HCT116 (cell line): ENCODE results near the gene TMEM53. TPM values are rescaled to one million over a fixed set of nuclear protein-coding genes. Genes with fewer than 3 reads are reported as not detected.

Experiments used
- ATAC-seq: fragments of 200-7000 bp; cut with Tn5 transposase; 2 replicates; pipeline ENCODE4 v1.9.1; 2020; ENCODE audit warnings: mild to moderate bottlenecking, moderate library complexity
- BruUV-seq: library from RNA; stranded (reverse); fragments of 400-500 nt; replicated peaks from 2 replicates; lab custom pipeline; 2021; lab: Mats Ljungman, UMichigan
- CTCF ChIA-PET: fragments of 300-600 bp; sonication (Branson Sonifier 250); formaldehyde crosslinking; loops from one replicate; lab custom pipeline; 2021; ENCODE audit warnings: antibody characterized with exemption; lab: Charles Lee
- POLR2A ChIA-PET: fragments of 300-600, 350-600 bp; sonication (Branson Sonifier 250); formaldehyde crosslinking; loops from one replicate; lab custom pipeline; 2021; ENCODE audit warnings: antibody characterized with exemption; lab: Charles Lee
- RAD21 ChIA-PET, 2 experiments: fragments of 300-600 bp; sonication (Branson Sonifier 250); formaldehyde crosslinking; loops; one replicate each; lab custom pipeline; 2023; ENCODE audit warnings: low total read pairs in 2 of 2; ENCODE audit not compliant: uncharacterized antibody in 2 of 2, unreplicated experiment in 2 of 2, low non-redundant PET in 1 of 2; lab: Charles Lee
- DNase-seq: peaks from one replicate; pipeline ENCODE4 v3.0.0-alpha.2; 2010; ENCODE audit warnings: low read depth, low spot score
- H2AFZ ChIP-seq: fragments of 200-600 bp; shearing (Covaris generic), sonication (generic); 2 replicates; pipeline ENCODE4 v1.6.1; 2017; ENCODE audit warnings: low read depth, mixed run types, mixed read lengths, antibody characterized with exemption, low read length; ENCODE audit not compliant: poor library complexity, severe bottlenecking
- H3K27ac ChIP-seq: 2 replicates; pipeline ENCODE4 v1.5.1; 2012; ENCODE audit warnings: low read depth, low read length
- H3K27me3 ChIP-seq: fragments of 200-600 bp; sonication (generic); 2 replicates; pipeline ENCODE4 v1.6.1; 2016; ENCODE audit warnings: mixed run types, low read length, mixed read lengths; ENCODE audit not compliant: insufficient read depth
- H3K36me3 ChIP-seq, 2 experiments: fragments of 200-500 bp in 1 of 2; fragments of 200-600 bp in 1 of 2; sonication (Bioruptor generic) in 1 of 2; sonication (generic) in 1 of 2; 2 replicates each; pipeline versions ENCODE4 v1.5.1 to v1.6.1; 2014 to 2016; ENCODE audit warnings: low read length in 2 of 2, inconsistent platforms in 1 of 2, mixed read lengths in 1 of 2, mixed run types in 1 of 2; ENCODE audit not compliant: insufficient read depth in 2 of 2, control insufficient read depth in 1 of 2
- H3K4me1 ChIP-seq, 2 experiments: fragments of 200-600 bp in 1 of 2; sonication (generic) in 1 of 2; 2 replicates each; pipeline versions ENCODE4 v1.5.1 to v1.6.1; 2012 to 2017; ENCODE audit warnings: low read length in 2 of 2, inconsistent platforms in 1 of 2, mild to moderate bottlenecking in 1 of 2, mixed read lengths in 1 of 2, mixed run types in 1 of 2, moderate library complexity in 1 of 2; ENCODE audit not compliant: insufficient read depth in 2 of 2, control insufficient read depth in 1 of 2
- H3K4me2 ChIP-seq: fragments of 200-600 bp; sonication (generic); 2 replicates; pipeline ENCODE4 v1.6.1; 2017; ENCODE audit warnings: mixed run types, low read length, mixed read lengths
- H3K4me3 ChIP-seq, 2 experiments: fragments of 200-600 bp in 1 of 2; sonication (generic) in 1 of 2; replicated peaks in 1 of 2; 2 replicates each; pipeline ENCODE4 v1.5.1; 2011 to 2016; ENCODE audit warnings: low read length in 2 of 2, control low read depth in 1 of 2, low read depth in 1 of 2, mild to moderate bottlenecking in 1 of 2, mixed read lengths in 1 of 2, mixed run types in 1 of 2
- H3K79me2 ChIP-seq: fragments of 200-600 bp; sonication (generic); 2 replicates; pipeline ENCODE4 v1.6.1; 2017; ENCODE audit warnings: mild to moderate bottlenecking, mixed run types, low read length, moderate library complexity, mixed read lengths; ENCODE audit not compliant: insufficient read depth
- H3K9ac ChIP-seq: fragments of 200-600 bp; sonication (generic); 2 replicates; pipeline ENCODE4 v1.6.1; 2016; ENCODE audit warnings: low read length, mixed read lengths
- H3K9me2 ChIP-seq: fragments of 200-600 bp; sonication (generic), shearing (Covaris generic); 2 replicates; pipeline ENCODE4 v1.6.1; 2017; ENCODE audit warnings: mixed run types, mild to moderate bottlenecking, moderate library complexity; ENCODE audit not compliant: insufficient read depth
- H3K9me3 ChIP-seq, 2 experiments: fragments of 200-500 bp in 1 of 2; fragments of 200-600 bp in 1 of 2; sonication (Bioruptor generic) in 1 of 2; sonication (generic) in 1 of 2; 2 replicates each; pipeline ENCODE4 v1.6.1; 2014 to 2017; ENCODE audit warnings: low read length in 2 of 2, mixed read lengths in 2 of 2, inconsistent platforms in 1 of 2, low read depth in 1 of 2, mild to moderate bottlenecking in 1 of 2, mixed run types in 1 of 2, moderate library complexity in 1 of 2; ENCODE audit not compliant: control insufficient read depth in 1 of 2, insufficient read depth in 1 of 2
- H4K20me1 ChIP-seq: fragments of 200-600 bp; sonication (generic), shearing (Covaris generic); 2 replicates; pipeline ENCODE4 v1.6.1; 2017; ENCODE audit warnings: mixed run types, mild to moderate bottlenecking, moderate library complexity; ENCODE audit not compliant: insufficient read depth
- CEBPB ChIP-seq: IDR thresholded peaks from 2 replicates; pipeline ENCODE4 v1.6.1; 2012; ENCODE audit warnings: low read depth
- EGR1 ChIP-seq: IDR thresholded peaks from 2 replicates; pipeline ENCODE4 v1.6.1; 2012; ENCODE audit warnings: low read depth
- ELF1 ChIP-seq: IDR thresholded peaks from 2 replicates; pipeline ENCODE4 v1.6.1; 2012; ENCODE audit warnings: low read depth, borderline replicate concordance
- EZH2 ChIP-seq: fragments of 200-600 bp; sonication (generic); IDR thresholded peaks from 2 replicates; pipeline ENCODE4 v1.6.1; 2017; ENCODE audit warnings: antibody characterized with exemption, mixed run types
- EZH2phosphoT487 ChIP-seq: fragments of 200-600 bp; IDR thresholded peaks from 2 replicates; pipeline ENCODE4 v1.6.1; 2018; ENCODE audit warnings: antibody characterized with exemption, borderline replicate concordance
- FOSL1 ChIP-seq: IDR thresholded peaks from 2 replicates; pipeline ENCODE4 v1.6.1; 2012; ENCODE audit warnings: low read depth
- JUND ChIP-seq: IDR thresholded peaks from 2 replicates; pipeline ENCODE4 v1.6.1; 2012
- MAX ChIP-seq: IDR thresholded peaks from 2 replicates; pipeline ENCODE4 v1.6.1; 2012
- POLR2AphosphoS5 ChIP-seq: IDR thresholded peaks from 2 replicates; pipeline ENCODE4 v1.6.1; 2011; ENCODE audit warnings: mild to moderate bottlenecking, low read depth, low read length, moderate library complexity
- RAD21 ChIP-seq: IDR thresholded peaks from 2 replicates; pipeline ENCODE4 v1.6.1; 2012; ENCODE audit warnings: low read depth, mild to moderate bottlenecking
- SIN3A ChIP-seq: IDR thresholded peaks from 2 replicates; pipeline ENCODE4 v1.6.1; 2012; ENCODE audit warnings: low read depth
- SP1 ChIP-seq: IDR thresholded peaks from 2 replicates; pipeline ENCODE4 v1.6.1; 2012; ENCODE audit warnings: low read depth
- SRF ChIP-seq: IDR thresholded peaks from 2 replicates; pipeline ENCODE4 v1.6.1; 2012; ENCODE audit warnings: low read depth
- TCF7L2 ChIP-seq: IDR thresholded peaks from 2 replicates; pipeline ENCODE4 v1.7.0; 2011; ENCODE audit warnings: borderline replicate concordance, inconsistent platforms; ENCODE audit not compliant: insufficient read depth, insufficient read length; ENCODE audit errors: extremely low read depth
- YY1 ChIP-seq: IDR thresholded peaks from 2 replicates; pipeline ENCODE4 v1.6.1; 2011; ENCODE audit warnings: low read length, low read depth, moderate library complexity, mild to moderate bottlenecking; ENCODE audit not compliant: insufficient replicate concordance; ENCODE audit errors: extremely low read depth
- ZBTB33 ChIP-seq: IDR thresholded peaks from 2 replicates; pipeline ENCODE4 v1.6.1; 2011; ENCODE audit warnings: mild to moderate bottlenecking, low read length, moderate library complexity; ENCODE audit not compliant: insufficient replicate concordance; ENCODE audit errors: extremely low read depth
- intact Hi-C: fragments of 100-400 bp; cut with micrococcal nuclease; formaldehyde crosslinking; loops from 2 replicates; pipeline ENCODE4 v1.10.0; 2022
- total RNA-seq: library from RNA; stranded (reverse); gene quantifications from one replicate; pipeline ENCODE4 v1.2.1, GENCODE V29; 2021; ENCODE audit not compliant: unreplicated experiment

Gene TMEM53
- total RNA-seq, 1 experiment from 2014 or later = 10.8 TPM

GRCh38 chr1:44664730-44665370, 9.4 kb downstream of the TMEM53 start:
- CTCF ChIA-PET = interaction anchor here (2.9 kb wide), 1 partner anchor 12 kb away, joined by 10 read pairs; no protein-coding TSS in a partner anchor
- Histone ChIP-seq H2AFZ (no peak overlapping the region), H3K27me3 (no peaks in the 10 kb centered on the region), H3K4me1 (no peaks in the 10 kb centered on the region), H3K9ac (no peak overlapping the region), H3K36me3 (no peaks in the 10 kb centered on the region), H3K9me3 (no peaks in the 10 kb centered on the region), H3K4me2 (no peak overlapping the region), H3K4me3 (no peak overlapping the region), H4K20me1 (no peaks in the 10 kb centered on the region), H3K27ac (no peak overlapping the region), H3K79me2 (no peaks in the 10 kb centered on the region), H3K9me2 (no peaks in the 10 kb centered on the region)
- no TSS peak for BruUV-seq
- DNase-seq (no peak), ATAC-seq (no peak)
- no peak for TF ChIP-seq SRF
- TF ChIP-seq ELF1 = no peak
- no peak for TF ChIP-seq MAX
- TF ChIP-seq ZBTB33 = no peak
- TF ChIP-seq FOSL1 = no peak
- no peak for TF ChIP-seq SP1
- POLR2A ChIA-PET = no interaction called here
- RAD21 ChIA-PET = no interaction called here
- intact Hi-C loops = no loop called here

- Histone ChIP-seq H3K4me3 (no peak overlapping the region), H3K9me2 (no peaks in the 10 kb centered on the region), H3K4me2 (no peak overlapping the region), H3K27me3 (no peaks in the 10 kb centered on the region), H3K36me3 (no peaks in the 10 kb centered on the region), H4K20me1 (no peaks in the 10 kb centered on the region), H3K9me3 (no peaks in the 10 kb centered on the region), H3K27ac (no peak overlapping the region), H3K9ac (no peak overlapping the region), H3K79me2 (no peaks in the 10 kb centered on the region), H2AFZ (no peak overlapping the region), H3K4me1 (no peaks in the 10 kb centered on the region)
- ChIA-PET CTCF (interaction anchor here (2.9 kb wide), 1 partner anchor 11 kb away, joined by 10 read pairs; no protein-coding TSS in a partner anchor), RAD21 (no interaction called here), POLR2A (no interaction called here)
- ATAC-seq (no peak), DNase-seq (no peak)
- BruUV-seq = no TSS peak
- intact Hi-C loops = no loop called here
- TF ChIP-seq ELF1 (no peak), ZBTB33 (no peak), EZH2 (no peak), TCF7L2 (no peak), RAD21 (no peak), JUND (no peak), SRF (no peak), SIN3A (no peak), POLR2AphosphoS5 (no peak), EZH2phosphoT487 (no peak), EGR1 (no peak), FOSL1 (no peak), YY1 (no peak), SP1 (no peak), CEBPB (no peak), MAX (no peak)
Observed at GRCh38 chr1:44663417-44663816, 10.9 kb downstream of the TMEM53 start.
